Measurements from ENCODE around the gene FBXW7. TPM values are rescaled to one million over a fixed set of nuclear protein-coding genes. Genes with fewer than 3 reads are reported as not detected.

The FBXW7 gene
- total RNA-seq, 1 donor from 2014 or later, result 42.2 TPM

DNA sequence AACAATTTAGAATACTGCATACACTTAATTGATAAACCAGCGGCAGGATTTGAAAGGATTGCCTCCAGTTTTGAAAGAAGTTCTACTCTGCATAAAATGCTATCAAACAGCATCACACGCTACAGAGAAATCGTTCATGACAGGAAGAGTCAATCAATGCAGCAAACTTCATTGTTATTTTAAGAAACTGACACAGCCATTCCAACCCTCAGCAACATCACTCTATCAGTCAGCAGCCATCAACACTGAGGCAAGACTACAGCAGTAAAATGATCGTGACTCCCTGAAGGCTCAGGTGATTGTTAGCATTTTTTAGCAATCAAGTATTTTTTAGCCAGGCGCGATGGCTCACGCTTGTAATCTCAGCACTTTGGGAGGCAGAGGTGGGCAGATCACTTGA is 98.3 kb downstream of the FBXW7 start:
- H3K4me1 Mint-ChIP-seq, result peaks cover 12% of the 10 kb centered on the region
- H3K27ac Mint-ChIP-seq, result no peak overlapping the region
- peaks cover 7% of the 10 kb centered on the region for H3K36me3 Mint-ChIP-seq (ENCODE audit: low read depth)
- H3K9me3 Mint-ChIP-seq, result peaks cover 3% of the 10 kb centered on the region
- H3K4me3 Mint-ChIP-seq, result no peak overlapping the region
- intact Hi-C loops (cut with micrococcal nuclease), result no loop called here
- H3K27me3 Mint-ChIP-seq, result no peaks in the 10 kb centered on the region
- no peak for DNase-seq

DNA sequence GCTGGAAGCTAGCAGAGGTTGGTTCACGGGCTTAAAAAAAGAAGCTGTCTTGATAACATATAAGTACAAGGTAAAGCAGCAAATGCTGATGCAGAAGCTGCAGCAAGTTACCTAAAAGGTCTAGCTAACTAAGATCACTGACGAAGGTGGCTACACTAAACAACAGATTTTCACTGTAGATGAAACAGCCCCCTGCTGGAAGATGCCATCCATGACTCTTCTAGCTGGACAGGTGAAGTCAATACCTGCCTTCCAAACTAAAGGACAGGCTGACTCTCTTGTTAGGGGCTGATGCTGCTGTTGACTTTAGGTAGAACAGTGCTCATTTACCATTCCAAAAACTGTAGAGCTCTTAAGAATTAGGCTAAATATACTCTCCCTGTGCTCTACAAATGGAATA is 99.5 kb downstream of the FBXW7 start:
- no peak for DNase-seq
- intact Hi-C loops (cut with micrococcal nuclease), result no loop called here
- no peak overlapping the region for H3K27ac Mint-ChIP-seq
- H3K4me1 Mint-ChIP-seq, result peaks cover 19% of the 10 kb centered on the region
- peaks cover 3% of the 10 kb centered on the region for H3K9me3 Mint-ChIP-seq
- H3K36me3 Mint-ChIP-seq (ENCODE audit: low read depth), result peaks cover 5% of the 10 kb centered on the region
- H3K27me3 Mint-ChIP-seq, result no peaks in the 10 kb centered on the region
- no peak overlapping the region for H3K4me3 Mint-ChIP-seq

DNA sequence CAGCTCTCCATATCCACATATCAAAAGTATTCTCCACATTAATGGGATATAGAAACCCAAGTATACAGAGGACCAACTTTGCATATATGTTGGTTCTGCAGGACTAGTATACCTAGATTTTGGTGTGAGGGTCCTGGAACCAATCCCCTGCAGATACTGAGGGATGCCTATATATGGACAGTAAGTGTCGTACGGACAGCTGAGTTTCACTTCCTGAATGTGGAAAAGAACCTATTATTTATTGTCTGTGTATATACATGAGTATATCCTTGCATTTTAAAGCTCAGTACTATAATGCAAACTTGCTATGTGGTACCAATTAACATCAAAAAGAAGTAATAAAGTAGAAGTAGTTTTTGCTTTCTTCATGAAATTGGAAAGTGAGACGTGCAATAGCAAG is 101.9 kb downstream of the FBXW7 start:
- Mint-ChIP-seq H3K36me3 (ENCODE audit: low read depth) (peaks cover 4% of the 10 kb centered on the region), H3K27ac (no peak overlapping the region), H3K4me3 (no peak overlapping the region), H3K27me3 (no peaks in the 10 kb centered on the region), H3K4me1 (peaks cover 29% of the 10 kb centered on the region), H3K9me3 (peaks cover 3% of the 10 kb centered on the region)
- intact Hi-C loops (cut with micrococcal nuclease), result no loop called here
- no peak for DNase-seq

DNA sequence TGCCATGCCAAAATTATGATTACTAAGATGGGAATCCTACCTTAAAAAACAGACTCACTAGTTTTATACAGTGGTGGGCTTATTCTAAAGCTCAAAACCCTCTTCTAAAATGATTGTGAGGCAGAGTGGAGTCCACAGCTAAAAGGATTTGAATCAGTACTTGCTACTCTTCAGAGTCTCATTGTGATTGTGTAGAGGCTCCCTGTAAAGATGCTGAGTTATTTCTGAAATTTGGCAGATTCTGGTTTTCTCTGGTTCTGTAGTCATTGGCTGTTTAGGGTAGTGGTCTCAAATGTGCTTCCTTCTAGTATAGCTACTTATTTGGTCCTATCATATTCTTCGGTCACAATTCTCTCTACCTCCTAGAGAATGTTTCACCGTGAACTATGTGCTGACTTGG is 104.1 kb downstream of the FBXW7 start:
- peaks cover 31% of the 10 kb centered on the region for H3K4me1 Mint-ChIP-seq
- H3K4me3 Mint-ChIP-seq, result no peak overlapping the region
- H3K27ac Mint-ChIP-seq, result no peak overlapping the region
- intact Hi-C loops (cut with micrococcal nuclease), result no loop called here
- no peaks in the 10 kb centered on the region for H3K27me3 Mint-ChIP-seq
- H3K36me3 Mint-ChIP-seq (ENCODE audit: low read depth), result peaks cover 6% of the 10 kb centered on the region
- no peak for DNase-seq
- H3K9me3 Mint-ChIP-seq, result peaks cover 3% of the 10 kb centered on the region

DNA sequence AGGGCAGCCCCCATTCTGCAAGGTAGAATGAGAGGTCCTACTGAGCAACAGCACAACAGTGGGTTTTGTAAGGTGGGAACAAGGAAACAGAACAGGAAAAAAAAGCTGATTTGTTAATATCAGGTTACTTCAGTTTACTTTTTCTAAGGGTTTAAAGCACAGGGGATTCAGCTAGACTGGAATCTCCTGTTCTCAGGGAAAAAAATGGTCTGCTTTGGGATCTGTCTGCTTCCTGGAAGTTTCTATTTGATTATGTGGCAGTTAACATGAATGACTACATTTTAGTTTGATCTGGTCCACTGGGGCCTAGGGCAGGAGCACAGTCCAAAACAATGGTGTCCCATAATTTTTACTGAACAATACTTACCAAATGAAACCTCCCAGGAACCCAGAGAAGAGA is 104.6 kb downstream of the FBXW7 start:
- peaks cover 31% of the 10 kb centered on the region for H3K4me1 Mint-ChIP-seq
- no peaks in the 10 kb centered on the region for H3K27me3 Mint-ChIP-seq
- no peak overlapping the region for H3K4me3 Mint-ChIP-seq
- intact Hi-C loops (cut with micrococcal nuclease), result no loop called here
- H3K9me3 Mint-ChIP-seq, result peaks cover 3% of the 10 kb centered on the region
- H3K36me3 Mint-ChIP-seq (ENCODE audit: low read depth), result peaks cover 11% of the 10 kb centered on the region
- no peak for DNase-seq
- H3K27ac Mint-ChIP-seq, result no peak overlapping the region

DNA sequence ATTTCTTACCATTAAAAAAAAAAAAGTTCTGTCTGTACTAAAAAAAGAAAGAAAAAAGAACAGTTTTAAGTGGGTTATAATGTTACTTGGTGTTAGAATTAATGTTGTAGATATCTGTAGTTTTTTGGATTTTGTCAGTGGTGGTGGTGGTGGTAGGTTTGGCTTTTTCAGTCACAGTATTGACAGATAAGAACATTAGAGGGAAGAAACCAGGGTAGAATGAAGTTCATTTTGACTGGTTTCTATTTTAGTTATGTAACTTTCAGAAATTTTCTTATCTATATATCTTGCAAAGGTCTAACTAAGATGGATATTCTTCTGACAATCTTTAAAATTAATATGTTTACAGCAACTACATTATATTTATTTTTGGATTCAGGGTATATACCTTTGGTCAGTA is 105.4 kb downstream of the FBXW7 start:
- H3K9me3 Mint-ChIP-seq, result no peaks in the 10 kb centered on the region
- H3K4me1 Mint-ChIP-seq, result peaks cover 26% of the 10 kb centered on the region
- H3K27me3 Mint-ChIP-seq, result no peaks in the 10 kb centered on the region
- no peak for DNase-seq
- H3K4me3 Mint-ChIP-seq, result no peak overlapping the region
- intact Hi-C loops (cut with micrococcal nuclease), result no loop called here
- no peak overlapping the region for H3K27ac Mint-ChIP-seq
- H3K36me3 Mint-ChIP-seq (ENCODE audit: low read depth), result peaks cover 13% of the 10 kb centered on the region

DNA sequence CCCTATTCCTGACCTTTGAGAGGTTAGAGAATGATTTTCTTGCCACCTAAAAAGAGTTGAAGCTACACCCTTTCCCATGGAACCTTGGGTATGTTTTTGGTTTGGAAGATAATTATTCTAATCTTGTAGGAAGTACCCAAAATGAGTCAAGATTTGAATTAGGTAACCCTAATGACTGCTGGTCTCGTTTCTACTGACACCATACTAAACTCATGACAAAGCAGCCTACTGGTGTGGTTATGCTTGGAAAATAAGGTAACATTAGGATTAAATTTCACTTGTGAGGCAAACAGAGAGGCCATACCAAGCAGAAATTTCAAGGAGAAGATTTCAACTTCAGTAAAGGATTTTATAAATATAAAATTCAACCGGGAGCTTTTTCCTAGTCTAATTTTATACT is 107.9 kb downstream of the FBXW7 start:
- no peak for DNase-seq
- H3K4me3 Mint-ChIP-seq, result no peak overlapping the region
- peaks cover 22% of the 10 kb centered on the region for H3K4me1 Mint-ChIP-seq
- H3K27me3 Mint-ChIP-seq, result no peaks in the 10 kb centered on the region
- intact Hi-C loops (cut with micrococcal nuclease), result no loop called here
- H3K36me3 Mint-ChIP-seq (ENCODE audit: low read depth), result peaks cover 12% of the 10 kb centered on the region
- H3K9me3 Mint-ChIP-seq, result no peaks in the 10 kb centered on the region
- no peak overlapping the region for H3K27ac Mint-ChIP-seq

DNA sequence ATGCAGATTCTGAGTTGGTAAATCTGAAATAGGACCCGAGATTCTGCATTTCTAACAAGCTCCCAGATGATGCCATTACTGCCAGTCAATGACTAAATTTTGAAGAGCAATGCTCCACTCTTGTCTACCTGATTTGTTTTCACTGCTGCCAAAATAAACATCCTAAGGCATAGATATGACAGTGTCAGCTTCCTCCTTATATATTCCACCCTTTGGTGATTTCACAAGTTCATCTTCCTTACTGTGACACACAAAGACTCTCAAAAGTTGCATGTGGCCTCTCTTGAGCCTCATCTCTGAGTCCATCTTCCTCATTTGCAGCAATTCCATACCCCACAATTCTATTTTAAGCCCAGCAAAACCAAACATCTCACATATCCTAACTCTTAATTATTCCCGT is 110.9 kb downstream of the FBXW7 start:
- Mint-ChIP-seq H3K4me3 (no peak overlapping the region), H3K27me3 (no peaks in the 10 kb centered on the region), H3K27ac (no peak overlapping the region), H3K36me3 (ENCODE audit: low read depth) (peaks cover 15% of the 10 kb centered on the region), H3K9me3 (no peaks in the 10 kb centered on the region), H3K4me1 (peaks cover 7% of the 10 kb centered on the region)
- DNase-seq, result no peak
- intact Hi-C loops (cut with micrococcal nuclease), result no loop called here

DNA sequence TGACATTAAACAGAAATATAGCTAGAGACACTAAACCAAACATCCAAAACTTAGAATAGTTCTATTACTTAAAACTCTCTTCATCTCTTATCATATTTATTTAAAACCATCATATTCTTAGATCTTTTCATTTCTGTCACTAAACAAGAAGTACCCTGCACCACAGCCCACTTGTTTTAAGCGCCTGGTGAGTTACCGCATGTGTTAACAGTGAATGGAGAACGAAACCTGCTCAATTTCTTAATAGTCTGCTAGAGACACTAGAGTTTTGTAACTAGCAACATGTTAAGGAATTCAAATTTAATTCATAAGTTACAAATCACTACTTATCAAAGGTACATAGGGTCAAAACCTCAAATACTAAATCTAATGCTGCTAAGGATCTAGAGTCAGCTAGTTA is 111.5 kb downstream of the FBXW7 start:
- Mint-ChIP-seq H3K4me1 (peaks cover 8% of the 10 kb centered on the region), H3K27me3 (no peaks in the 10 kb centered on the region), H3K36me3 (ENCODE audit: low read depth) (peaks cover 15% of the 10 kb centered on the region), H3K4me3 (no peak overlapping the region), H3K9me3 (no peaks in the 10 kb centered on the region), H3K27ac (no peak overlapping the region)
- intact Hi-C loops (cut with micrococcal nuclease), result no loop called here
- no peak for DNase-seq

DNA sequence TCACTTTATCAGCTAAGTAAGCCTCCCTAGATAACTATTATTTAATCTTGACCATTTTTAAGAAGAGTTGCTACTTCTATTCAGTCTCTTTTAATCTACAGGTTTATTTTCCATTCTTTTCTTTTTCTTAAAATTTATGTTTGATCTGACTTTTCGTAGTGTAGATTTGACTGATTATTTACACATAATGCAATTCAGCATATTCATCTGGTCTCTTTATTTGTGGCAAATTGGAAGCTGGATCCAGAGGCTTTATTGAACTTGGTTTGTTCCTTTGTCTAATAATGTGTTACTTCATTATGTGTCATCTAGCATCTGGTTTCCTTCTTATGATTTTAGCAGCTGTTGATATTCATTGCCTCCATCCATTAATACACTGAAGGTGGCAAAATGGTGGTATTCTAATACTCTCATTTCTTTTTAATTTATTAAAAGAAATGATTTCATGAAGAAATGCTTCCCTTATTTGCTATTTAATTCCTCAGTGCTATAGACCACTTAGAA is 113.0 kb downstream of the FBXW7 start:
- Mint-ChIP-seq H3K36me3 (ENCODE audit: low read depth) (peaks cover 13% of the 10 kb centered on the region), H3K27ac (no peak overlapping the region), H3K27me3 (no peaks in the 10 kb centered on the region), H3K9me3 (no peaks in the 10 kb centered on the region), H3K4me1 (peaks cover 10% of the 10 kb centered on the region), H3K4me3 (no peak overlapping the region)
- intact Hi-C loops (cut with micrococcal nuclease), result no loop called here
- DNase-seq, result no peak

DNA sequence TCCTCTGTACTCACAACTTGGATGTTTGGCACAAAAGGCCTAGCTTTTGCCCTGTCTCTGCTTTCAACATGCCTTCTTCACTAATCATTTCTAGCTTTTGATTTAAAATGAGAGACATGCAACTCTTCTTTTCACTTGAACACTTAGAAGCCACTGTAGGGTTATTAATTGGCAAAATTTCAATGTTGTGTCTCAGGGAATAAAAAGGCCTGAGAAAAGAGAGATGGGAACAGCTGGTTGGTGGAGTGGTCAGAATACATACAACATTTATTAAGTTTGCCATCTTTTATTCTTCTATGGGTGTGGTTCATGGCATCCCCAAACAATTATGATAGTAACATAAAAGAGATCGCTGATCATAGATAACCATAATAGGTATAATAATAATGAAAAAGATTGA is 114.3 kb downstream of the FBXW7 start:
- no peaks in the 10 kb centered on the region for H3K27me3 Mint-ChIP-seq
- intact Hi-C loops (cut with micrococcal nuclease), result no loop called here

DNA sequence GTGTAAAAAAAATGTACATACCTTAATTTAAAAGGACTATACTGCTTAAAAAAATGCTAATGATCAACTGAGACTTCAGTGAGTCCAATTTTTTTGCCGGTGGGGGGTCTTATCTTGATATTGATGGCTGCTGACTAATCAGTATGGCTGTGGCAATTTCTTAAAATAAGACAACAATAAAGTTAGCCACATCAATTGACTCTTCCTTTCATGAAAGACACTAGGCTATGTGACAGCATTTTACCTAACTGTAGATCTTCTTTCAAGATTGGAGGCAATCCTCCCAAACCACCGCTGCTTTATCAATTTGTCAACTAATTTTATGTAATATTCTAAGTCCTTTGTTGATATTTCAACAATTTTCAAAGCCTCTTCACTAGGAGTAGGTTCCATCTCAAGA is 116.1 kb downstream of the FBXW7 start:
- Mint-ChIP-seq H3K36me3 (ENCODE audit: low read depth) (peaks cover 4% of the 10 kb centered on the region), H3K4me3 (no peak overlapping the region), H3K9me3 (no peaks in the 10 kb centered on the region), H3K27me3 (no peaks in the 10 kb centered on the region), H3K27ac (no peak overlapping the region), H3K4me1 (peaks cover 12% of the 10 kb centered on the region)
- no peak for DNase-seq
- intact Hi-C loops (cut with micrococcal nuclease), result no loop called here

More for the DNA sequence above, 114.3 kb downstream of the FBXW7 start:
- no peaks in the 10 kb centered on the region for H3K9me3 Mint-ChIP-seq
- H3K4me3 Mint-ChIP-seq, result no peak overlapping the region
- peaks cover 9% of the 10 kb centered on the region for H3K36me3 Mint-ChIP-seq (ENCODE audit: low read depth)
- peaks cover 11% of the 10 kb centered on the region for H3K4me1 Mint-ChIP-seq
- no peak overlapping the region for H3K27ac Mint-ChIP-seq
- no peak for DNase-seq

DNA sequence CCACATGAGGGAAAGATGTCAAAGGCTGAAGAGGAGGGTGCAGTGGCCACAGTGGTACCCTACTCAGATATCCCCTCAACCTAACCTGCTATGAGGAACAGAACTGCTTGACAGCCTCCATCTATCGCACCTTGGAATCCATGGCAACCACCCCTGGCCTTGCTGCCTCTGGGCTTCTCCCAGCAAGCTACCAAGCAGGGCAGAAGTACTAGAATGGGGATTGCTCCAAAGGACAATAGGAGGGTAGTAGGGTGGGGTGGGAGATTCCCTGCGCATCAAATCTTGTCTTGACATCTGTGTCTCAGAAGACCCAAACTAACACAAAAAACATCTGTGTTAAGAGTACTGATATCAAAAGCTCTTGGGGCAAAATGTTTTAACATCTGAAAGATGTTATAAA is 118.2 kb downstream of the FBXW7 start:
- Mint-ChIP-seq H3K36me3 (ENCODE audit: low read depth) (peaks cover 3% of the 10 kb centered on the region), H3K9me3 (no peaks in the 10 kb centered on the region), H3K27ac (no peak overlapping the region), H3K4me1 (peaks cover 12% of the 10 kb centered on the region), H3K4me3 (no peak overlapping the region), H3K27me3 (no peaks in the 10 kb centered on the region)
- intact Hi-C loops (cut with micrococcal nuclease), result no loop called here
- DNase-seq, result no peak

DNA sequence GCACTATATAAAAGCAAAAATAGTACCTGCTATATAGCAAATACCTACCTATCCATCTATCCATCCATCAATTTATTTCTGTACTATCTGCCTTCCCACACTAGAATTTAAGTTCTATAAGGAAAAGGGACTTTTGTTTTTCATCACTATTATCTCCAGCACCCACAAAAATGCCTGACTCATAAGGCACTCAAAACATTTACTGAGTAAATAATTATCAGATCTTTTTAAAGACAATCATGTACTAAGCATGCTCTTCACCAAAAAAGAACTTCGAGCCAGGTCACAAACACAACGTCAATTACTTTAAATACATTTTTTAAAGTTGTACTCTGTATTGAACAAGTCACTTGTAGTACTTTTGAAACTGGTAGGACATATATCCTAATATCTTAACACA is 119.9 kb downstream of the FBXW7 start:
- no peak for DNase-seq
- Mint-ChIP-seq H3K36me3 (ENCODE audit: low read depth) (peaks cover 7% of the 10 kb centered on the region), H3K27ac (no peak overlapping the region), H3K4me3 (no peak overlapping the region), H3K9me3 (no peaks in the 10 kb centered on the region), H3K4me1 (peaks cover 10% of the 10 kb centered on the region), H3K27me3 (no peaks in the 10 kb centered on the region)
- intact Hi-C loops (cut with micrococcal nuclease), result no loop called here

DNA sequence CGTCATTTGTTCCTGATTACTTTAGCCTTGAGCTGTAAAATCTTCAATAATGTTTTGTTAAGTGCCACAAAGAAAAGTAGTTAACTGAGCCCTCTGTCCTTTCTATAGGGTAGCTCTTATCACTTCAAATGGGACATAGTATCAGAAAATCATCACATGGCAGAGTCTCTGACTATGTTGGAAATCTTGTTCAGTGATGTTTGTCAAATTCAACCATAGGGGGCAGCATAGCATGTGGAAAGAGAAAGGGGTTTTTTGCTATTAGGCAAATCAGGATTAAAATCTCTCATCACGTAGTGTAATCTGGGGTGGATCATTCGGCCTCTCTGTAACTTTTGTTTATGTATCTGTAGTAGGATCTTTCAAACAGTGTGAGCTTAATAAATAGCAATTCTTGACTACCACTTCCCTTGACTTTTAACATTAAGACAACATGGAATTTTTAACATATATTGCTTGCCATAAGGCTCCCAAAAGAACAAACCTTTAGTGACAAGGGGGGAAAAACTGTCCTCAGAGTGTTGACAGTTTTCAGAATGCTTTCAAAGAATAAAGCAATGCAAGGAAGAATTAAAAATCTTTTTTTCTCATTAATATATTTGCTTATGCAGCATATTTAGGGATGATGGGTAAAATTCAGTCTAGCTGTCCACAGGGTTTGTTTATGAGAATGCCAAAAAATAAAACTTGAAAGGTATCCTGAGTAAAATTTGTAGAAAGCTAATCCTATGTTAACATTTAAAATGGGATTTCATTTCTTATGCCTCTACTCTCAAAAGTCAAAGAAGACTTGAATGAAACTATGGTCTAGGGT is 127.2 kb downstream of the FBXW7 start:
- Mint-ChIP-seq H3K27ac (no peak overlapping the region), H3K4me1 (peaks cover 4% of the 10 kb centered on the region), H3K4me3 (no peak overlapping the region), H3K27me3 (no peaks in the 10 kb centered on the region), H3K36me3 (ENCODE audit: low read depth) (peaks cover 16% of the 10 kb centered on the region), H3K9me3 (no peaks in the 10 kb centered on the region)
- intact Hi-C loops (cut with micrococcal nuclease), result loop anchor here (1.0 to 5.0 kb wide), 2 partner anchors 232 to 329 kb away; no protein-coding TSS in a partner anchor
- DNase-seq, result peak; percentile 73
